Gastroesophageal sphincter (tissue), 3 donors: Measurements from ENCODE around the gene CCM2L.

ENCODE experiments used
- CTCF ChIP-seq, 4 experiments: fragments of 200-600 bp in 2 of 4; fragments of 450-650 bp in 2 of 4; sonication (generic) in 1 of 4; IDR thresholded peaks; one replicate each; pipeline ENCODE4 v1.5.1; 2017 to 2019; ENCODE audit warnings: antibody characterized with exemption in 4 of 4, mild to moderate bottlenecking in 2 of 4, moderate library complexity in 2 of 4
- POLR2A ChIP-seq, 2 donors: fragments of 450-650 bp; IDR thresholded peaks; one replicate each; pipeline ENCODE4 v1.6.1; 2017; ENCODE audit warnings: antibody characterized with exemption in 2 of 2, mild to moderate bottlenecking in 2 of 2, moderate library complexity in 1 of 2
- POLR2AphosphoS5 ChIP-seq: sonication (generic); formaldehyde crosslinking; IDR thresholded peaks from one replicate; pipeline ENCODE4 v1.6.1; 2017; ENCODE audit warnings: antibody characterized with exemption

- TF ChIP-seq CTCF (IDR thresholded peaks at IDR 0.05) (no peak), POLR2A (IDR thresholded peaks at IDR 0.05) (no peak), POLR2AphosphoS5 (no peak)
Measured at GRCh38 chr20:32003325-32003724, 6.9 kb upstream of the CCM2L start.
